GM12872 (cell line): ENCODE measurements around the gene DHX15.

Experiments used
- TF ChIP-seq, protein P1 (sequence below): IDR thresholded peaks from 3 replicates; pipeline ENCODE4 v1.5.1; 2011; ENCODE audit warnings: low read depth, mild to moderate bottlenecking, low read length, moderate library complexity; ENCODE audit not compliant: insufficient read depth

DHX15 gene

DNA sequence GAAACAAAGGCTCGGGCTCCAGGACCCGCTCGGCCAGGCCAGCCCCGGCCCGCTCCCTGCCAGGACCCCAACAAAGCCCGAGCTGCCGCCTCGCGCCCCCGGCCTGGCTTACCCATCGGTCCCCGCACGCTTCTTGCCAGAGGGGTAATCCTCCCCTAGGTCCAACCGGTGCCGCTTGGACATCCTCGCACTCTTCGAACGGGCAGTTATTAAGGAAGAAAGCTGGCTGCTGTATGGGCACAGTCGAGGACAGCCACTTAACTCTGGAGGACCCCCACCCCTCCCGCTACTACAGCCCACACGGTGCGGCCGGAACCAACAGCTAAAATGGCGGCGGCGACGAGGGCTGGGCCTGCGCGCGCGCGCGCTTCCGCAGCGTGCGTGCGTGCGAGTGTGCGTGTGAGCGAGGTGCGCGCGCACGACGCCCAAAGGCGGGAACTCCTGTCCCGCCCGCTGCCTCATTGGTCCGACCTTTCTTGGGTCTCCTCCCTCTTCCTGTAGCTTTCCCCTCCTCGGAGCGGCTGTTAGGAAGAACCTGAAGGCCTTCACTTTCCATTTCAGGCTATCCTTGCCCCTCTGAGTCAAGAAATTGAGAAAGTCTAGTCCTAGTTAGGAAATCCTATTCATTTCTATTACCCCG, at the start of gene DHX15:
DHX15 (minus strand) TSS at position 344 of the 640 bp plus-strand sequence; CDS start at position 183, 161 bp downstream.
- TF ChIP-seq, protein P1, sequence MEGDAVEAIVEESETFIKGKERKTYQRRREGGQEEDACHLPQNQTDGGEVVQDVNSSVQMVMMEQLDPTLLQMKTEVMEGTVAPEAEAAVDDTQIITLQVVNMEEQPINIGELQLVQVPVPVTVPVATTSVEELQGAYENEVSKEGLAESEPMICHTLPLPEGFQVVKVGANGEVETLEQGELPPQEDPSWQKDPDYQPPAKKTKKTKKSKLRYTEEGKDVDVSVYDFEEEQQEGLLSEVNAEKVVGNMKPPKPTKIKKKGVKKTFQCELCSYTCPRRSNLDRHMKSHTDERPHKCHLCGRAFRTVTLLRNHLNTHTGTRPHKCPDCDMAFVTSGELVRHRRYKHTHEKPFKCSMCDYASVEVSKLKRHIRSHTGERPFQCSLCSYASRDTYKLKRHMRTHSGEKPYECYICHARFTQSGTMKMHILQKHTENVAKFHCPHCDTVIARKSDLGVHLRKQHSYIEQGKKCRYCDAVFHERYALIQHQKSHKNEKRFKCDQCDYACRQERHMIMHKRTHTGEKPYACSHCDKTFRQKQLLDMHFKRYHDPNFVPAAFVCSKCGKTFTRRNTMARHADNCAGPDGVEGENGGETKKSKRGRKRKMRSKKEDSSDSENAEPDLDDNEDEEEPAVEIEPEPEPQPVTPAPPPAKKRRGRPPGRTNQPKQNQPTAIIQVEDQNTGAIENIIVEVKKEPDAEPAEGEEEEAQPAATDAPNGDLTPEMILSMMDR, result no peak

DNA sequence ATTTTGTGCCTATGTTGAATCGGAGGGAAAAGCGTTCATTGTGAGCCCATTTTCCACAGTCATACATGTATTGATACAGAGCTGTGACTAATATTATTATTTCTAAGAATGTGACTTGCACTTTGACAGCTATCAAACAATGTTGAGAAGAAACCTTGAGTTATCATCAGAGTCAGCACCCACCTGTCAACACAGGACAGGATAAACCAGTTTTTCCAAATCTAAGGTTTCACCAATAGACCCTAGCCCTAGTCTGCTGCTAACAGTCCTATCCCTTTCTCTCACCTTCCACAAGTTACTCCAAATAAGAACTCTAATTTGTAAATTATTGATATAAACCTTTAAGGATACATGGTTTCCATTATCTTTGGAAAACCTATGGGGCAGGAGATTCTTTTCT, 47.7 kb upstream of the DHX15 start:
- TF ChIP-seq, protein P1, result no peak

DNA sequence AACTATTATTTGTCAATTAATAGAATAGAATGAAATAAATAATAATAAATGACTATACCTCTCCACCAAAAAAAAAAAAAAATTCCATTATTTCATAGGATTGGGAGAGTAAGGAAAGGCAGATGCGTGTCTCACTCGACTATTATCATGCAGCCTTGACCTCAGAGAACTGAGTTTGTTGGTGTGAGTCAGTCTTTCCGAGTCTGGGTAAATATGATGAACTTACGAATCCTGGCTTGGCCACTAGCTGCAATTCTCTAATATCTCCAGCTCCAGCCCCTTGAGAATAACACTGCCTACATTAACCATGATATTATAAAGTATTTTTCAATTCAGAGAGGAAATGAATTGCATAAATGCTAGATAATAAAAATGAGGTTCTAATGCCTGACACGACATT, 46.6 kb upstream of the DHX15 start:
- TF ChIP-seq, protein P1, result no peak

DNA sequence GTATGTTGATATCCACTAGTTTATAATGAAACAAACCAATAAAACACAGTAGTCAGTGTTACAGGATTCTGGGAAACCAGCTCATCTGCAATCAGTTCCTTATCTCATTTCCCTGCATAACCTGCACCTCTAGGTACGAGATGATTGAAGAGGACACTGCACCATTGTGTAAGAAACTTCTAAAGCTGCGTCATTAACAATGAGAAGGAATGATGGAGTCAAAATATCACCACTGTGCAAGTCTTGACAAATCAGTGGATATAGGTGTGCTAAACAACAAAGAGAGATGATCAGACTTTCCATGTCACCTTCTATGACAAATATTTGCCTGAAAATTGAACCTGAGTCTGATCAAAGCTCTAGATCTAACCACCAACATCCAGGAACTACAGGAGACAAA, 40.7 kb upstream of the DHX15 start:
- TF ChIP-seq, protein P1, result no peak

DNA sequence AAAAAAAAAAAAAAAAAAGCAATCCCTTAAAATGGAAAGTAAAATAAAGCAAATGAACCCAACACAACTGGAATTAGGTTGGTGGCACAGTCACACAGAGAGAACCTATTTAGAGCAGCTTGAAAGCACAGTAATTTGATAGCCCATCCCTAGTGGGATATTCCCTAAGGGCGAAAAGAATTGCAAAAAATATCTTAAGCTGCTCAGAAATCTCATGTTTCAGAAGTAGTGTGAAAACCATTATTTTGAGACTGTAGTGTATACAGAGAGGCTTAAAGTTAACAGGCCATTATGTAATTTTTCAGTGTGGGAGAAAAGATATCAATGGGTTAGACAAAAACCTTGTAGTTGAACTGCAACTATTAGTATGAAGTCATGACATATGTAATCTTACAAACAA, 40.0 kb upstream of the DHX15 start:
- TF ChIP-seq, protein P1, result no peak

DNA sequence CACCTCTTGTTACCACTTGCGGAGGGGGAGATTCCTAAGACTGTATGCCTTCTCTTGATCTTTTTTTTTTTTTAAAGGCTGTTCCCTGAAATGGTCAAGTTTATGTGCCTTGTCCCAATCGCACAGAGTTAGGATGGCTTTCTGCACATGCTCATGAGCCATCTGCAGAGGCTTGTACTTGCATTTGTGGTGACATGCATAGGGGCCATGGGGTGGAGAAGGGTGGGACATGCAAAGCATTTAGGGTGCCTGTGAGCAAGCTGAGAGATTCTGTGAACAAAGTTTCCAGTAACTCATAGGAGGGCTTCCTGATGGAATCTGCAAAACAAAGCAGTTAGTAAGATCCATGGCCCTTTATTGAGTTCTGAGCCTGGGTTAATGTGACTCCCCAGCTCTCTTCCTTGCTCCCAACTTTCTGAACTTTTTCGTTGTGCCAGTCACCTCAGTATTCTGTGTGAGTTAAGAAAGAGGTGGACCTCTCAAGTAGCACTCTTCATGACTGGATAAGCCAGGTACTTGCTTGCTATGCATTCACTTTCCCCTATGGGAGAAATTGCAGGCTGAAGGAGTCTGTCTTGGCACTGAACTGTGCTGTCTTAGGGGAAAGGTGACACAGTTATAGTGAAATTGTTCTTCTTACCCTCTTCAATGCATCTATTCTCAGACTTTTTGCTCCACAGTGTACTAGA, 37.9 kb upstream of the DHX15 start:
- TF ChIP-seq, protein P1, result no peak

DNA sequence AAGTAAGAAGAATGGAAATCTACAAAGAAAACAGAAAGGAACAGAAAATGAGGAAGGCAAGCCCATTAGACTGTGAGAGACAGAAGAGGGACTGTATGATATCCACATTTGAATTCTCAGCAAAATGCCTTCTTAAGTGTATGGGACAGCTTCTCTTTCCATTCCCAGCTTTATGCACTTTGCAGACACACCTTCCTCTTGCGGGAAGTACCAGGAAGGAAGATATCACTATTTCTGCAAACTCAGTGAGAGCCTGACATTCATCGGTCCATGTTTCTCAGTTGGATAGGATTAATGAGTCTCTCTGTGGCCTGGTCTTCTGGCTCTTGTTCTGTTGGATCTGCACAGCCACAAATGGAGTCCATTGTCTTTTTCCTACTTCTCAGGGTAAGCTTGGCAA, 31.6 kb upstream of the DHX15 start:
- TF ChIP-seq, protein P1, result no peak
